ENCODE results near the gene CROCC2.

The CROCC2 gene

GRCh38 chr2:240875228-240876034 is 30.7 kb upstream of the CROCC2 start:
- no peak for DNase-seq
- ATAC-seq: no peak

- DNase-seq: no peak
- no peak for ATAC-seq
Measured at GRCh38 chr2:240876035-240876474, 30.1 kb upstream of the CROCC2 start.

- DNase-seq (no peak), ATAC-seq (no peak)
Measured at GRCh38 chr2:240876475-240877251, 29.5 kb upstream of the CROCC2 start.

GRCh38 chr2:240877460-240878340 is 28.4 kb upstream of the CROCC2 start:
- no peak for DNase-seq
- no peak for ATAC-seq

GRCh38 chr2:240878341-240878936 is 27.7 kb upstream of the CROCC2 start:
- ATAC-seq: no peak
- no peak for DNase-seq

- DNase-seq (no peak), ATAC-seq (no peak)
Measured at GRCh38 chr2:240879105-240879504, 27.0 kb upstream of the CROCC2 start.

- DNase-seq: no peak
- no peak for ATAC-seq
Measured at GRCh38 chr2:240881913-240882312, 24.2 kb upstream of the CROCC2 start.

GRCh38 chr2:240884221-240884620 is 21.9 kb upstream of the CROCC2 start:
- ATAC-seq (no peak), DNase-seq (no peak)

GRCh38 chr2:240884745-240885144 is 21.4 kb upstream of the CROCC2 start:
- DNase-seq (no peak), ATAC-seq (no peak)

GRCh38 chr2:240885566-240885965 is 20.6 kb upstream of the CROCC2 start:
- ATAC-seq (no peak), DNase-seq (no peak)

- no peak for ATAC-seq
- DNase-seq: no peak
Measured at GRCh38 chr2:240886023-240886565, 20.0 kb upstream of the CROCC2 start.

GRCh38 chr2:240886678-240887609 is 19.2 kb upstream of the CROCC2 start:
- ATAC-seq: no peak
- DNase-seq: no peak

- ATAC-seq (no peak), DNase-seq (no peak)
Measured at GRCh38 chr2:240887631-240888030, 18.5 kb upstream of the CROCC2 start.

- ATAC-seq: no peak
- DNase-seq: no peak
Measured at GRCh38 chr2:240888130-240888889, 17.8 kb upstream of the CROCC2 start.

GRCh38 chr2:240888890-240889573 is 17.1 kb upstream of the CROCC2 start:
- no peak for DNase-seq
- ATAC-seq: no peak

GRCh38 chr2:240889601-240890560 is 16.3 kb upstream of the CROCC2 start:
- DNase-seq (no peak), ATAC-seq (no peak)

GRCh38 chr2:240890691-240891090 is 15.4 kb upstream of the CROCC2 start:
- DNase-seq: no peak

More at GRCh38 chr2:240890691-240891090, 15.4 kb upstream of the CROCC2 start:
- no peak for ATAC-seq
